Fibroblast of villous mesenchyme (primary cell): ENCODE measurements around the gene TTC28. TPM values are rescaled to one million over a fixed set of nuclear protein-coding genes. Genes with fewer than 3 reads are reported as not detected.
A peak's percentile ranks its signal among the peaks of the same experiment; 100 is the strongest.

Source experiments
- DNase-seq: peaks from one replicate; pipeline ENCODE4 v3.0.0-alpha.2; 2010; ENCODE audit warnings: low read depth
- H3K4me3 ChIP-seq: 2 replicates; pipeline ENCODE4 v1.5.1; 2011; ENCODE audit warnings: low read depth, mild to moderate bottlenecking, low read length
- CTCF ChIP-seq: IDR thresholded peaks from 2 replicates; pipeline ENCODE4 v1.5.1; 2012; ENCODE audit warnings: low read depth, mild to moderate bottlenecking, low read length; ENCODE audit not compliant: insufficient read depth
- total RNA-seq: library from RNA; depleted of rRNA; stranded (reverse); fragments of >200 nt; gene quantifications from 2 replicates; pipeline ENCODE4 v1.2.3, GENCODE V29; 2012

Gene TTC28
- total RNA-seq, 1 donor: 23.3 TPM

- TF ChIP-seq CTCF: no peak
- no peak for DNase-seq
- no peak overlapping the region for H3K4me3 ChIP-seq
Measured at GRCh38 chr22:28187612-28188011, 492.0 kb downstream of the TTC28 start.

GRCh38 chr22:28186641-28187040 is 493.0 kb downstream of the TTC28 start:
- no peak overlapping the region for H3K4me3 ChIP-seq
- TF ChIP-seq CTCF: no peak
- no peak for DNase-seq

- no peak for TF ChIP-seq CTCF
- H3K4me3 ChIP-seq: no peak overlapping the region
- DNase-seq: no peak
Measured at GRCh38 chr22:28185130-28185529, 494.5 kb downstream of the TTC28 start.

- TF ChIP-seq CTCF: no peak
- no peak for DNase-seq
- no peak overlapping the region for H3K4me3 ChIP-seq
Measured at GRCh38 chr22:28183078-28183860, 496.4 kb downstream of the TTC28 start.

GRCh38 chr22:28180804-28181731 is 498.6 kb downstream of the TTC28 start:
- H3K4me3 ChIP-seq: no peak overlapping the region
- peak; percentile 33 for DNase-seq
- no peak for TF ChIP-seq CTCF

GRCh38 chr22:28179392-28179791 is 500.2 kb downstream of the TTC28 start:
- H3K4me3 ChIP-seq: no peak overlapping the region
- no peak for DNase-seq
- TF ChIP-seq CTCF: no peak
